ENCODE measurements around the gene WWP2. TPM values are rescaled to one million over a fixed set of nuclear protein-coding genes. Genes with fewer than 3 reads are reported as not detected.
A peak's percentile ranks its signal among the peaks of the same experiment; 100 is the strongest.
"Not testable (repeated sequence)": the region's sequence is repeated elsewhere in the genome, so short reads cannot be mapped to it uniquely, and the experiment has no call there.

Gene WWP2
- total RNA-seq, 1 donor from 2014 or later = 25.4 TPM

DNA sequence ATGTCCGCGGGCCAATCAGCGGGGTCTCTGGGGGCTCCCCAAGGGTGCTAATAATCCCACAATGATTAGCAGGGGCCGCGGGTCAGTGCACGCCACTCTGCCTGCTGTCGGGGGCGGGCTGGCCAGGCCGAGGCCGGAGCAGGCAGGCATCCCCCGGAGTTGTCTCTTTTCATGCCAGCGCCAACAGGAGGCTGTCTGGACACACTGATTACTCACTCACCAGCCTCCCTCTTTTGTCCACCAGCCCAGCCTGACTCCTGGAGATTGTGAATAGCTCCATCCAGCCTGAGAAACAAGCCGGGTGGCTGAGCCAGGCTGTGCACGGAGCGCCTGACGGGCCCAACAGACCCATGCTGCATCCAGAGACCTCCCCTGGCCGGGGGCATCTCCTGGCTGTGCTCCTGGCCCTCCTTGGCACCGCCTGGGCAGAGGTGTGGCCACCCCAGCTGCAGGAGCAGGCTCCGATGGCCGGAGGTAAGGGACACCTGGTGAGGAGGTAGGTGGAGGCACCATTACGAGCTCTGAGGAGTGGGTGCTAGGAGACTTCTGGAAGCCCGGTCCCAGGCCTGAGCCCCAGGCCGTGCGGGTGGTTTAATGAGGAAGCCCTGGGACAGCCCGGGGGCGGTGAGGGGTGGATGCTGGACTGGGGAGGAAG is 189.0 kb downstream of the WWP2 start, which contains the start of gene CLEC18A:
Gene CLEC18A (plus strand): TSS at position 318 of the 655 bp plus-strand sequence. CDS start 33 bp downstream, at position 351.
- not testable (repeated sequence) for DNase-seq

DNA sequence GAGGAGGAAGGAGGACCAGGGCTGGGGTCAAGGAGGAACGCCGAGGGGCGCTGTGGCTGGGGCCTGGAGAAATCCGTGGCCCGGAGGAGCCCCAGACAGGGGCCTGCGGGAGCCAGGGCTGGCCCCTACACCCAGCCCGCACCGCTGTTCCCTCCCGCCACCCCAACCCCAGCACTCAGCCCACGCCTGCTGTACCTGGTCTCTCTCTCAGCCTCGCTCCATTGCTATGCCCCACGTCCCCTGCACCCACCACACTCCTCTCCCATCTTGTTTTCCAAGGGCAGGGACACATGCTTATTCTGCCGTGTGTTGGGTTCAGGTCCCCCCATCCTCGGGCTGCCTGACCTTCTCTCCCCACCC is 189.5 kb downstream of the WWP2 start:
- not testable (repeated sequence) for DNase-seq

DNA sequence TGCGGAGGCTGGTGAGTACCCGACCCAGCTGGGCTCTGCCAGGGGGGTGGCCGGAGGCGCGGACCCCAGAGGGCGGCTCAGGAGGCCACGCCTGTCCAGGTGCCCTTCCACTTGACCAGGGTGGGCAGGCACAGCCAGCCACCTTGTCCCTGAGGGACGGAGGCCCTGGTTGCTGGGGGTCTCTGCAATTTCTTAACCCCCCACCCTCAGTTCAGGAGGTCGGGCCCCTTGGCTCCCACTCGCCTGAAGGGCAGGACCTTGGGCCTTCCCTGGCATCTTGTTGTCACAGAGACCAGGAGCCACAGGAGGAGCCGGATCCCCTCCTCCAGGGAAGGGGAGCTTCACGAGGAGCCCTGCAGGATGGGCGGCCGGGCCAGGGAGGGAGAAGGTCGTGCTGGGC is 190.0 kb downstream of the WWP2 start:
- not testable (repeated sequence) for DNase-seq

DNA sequence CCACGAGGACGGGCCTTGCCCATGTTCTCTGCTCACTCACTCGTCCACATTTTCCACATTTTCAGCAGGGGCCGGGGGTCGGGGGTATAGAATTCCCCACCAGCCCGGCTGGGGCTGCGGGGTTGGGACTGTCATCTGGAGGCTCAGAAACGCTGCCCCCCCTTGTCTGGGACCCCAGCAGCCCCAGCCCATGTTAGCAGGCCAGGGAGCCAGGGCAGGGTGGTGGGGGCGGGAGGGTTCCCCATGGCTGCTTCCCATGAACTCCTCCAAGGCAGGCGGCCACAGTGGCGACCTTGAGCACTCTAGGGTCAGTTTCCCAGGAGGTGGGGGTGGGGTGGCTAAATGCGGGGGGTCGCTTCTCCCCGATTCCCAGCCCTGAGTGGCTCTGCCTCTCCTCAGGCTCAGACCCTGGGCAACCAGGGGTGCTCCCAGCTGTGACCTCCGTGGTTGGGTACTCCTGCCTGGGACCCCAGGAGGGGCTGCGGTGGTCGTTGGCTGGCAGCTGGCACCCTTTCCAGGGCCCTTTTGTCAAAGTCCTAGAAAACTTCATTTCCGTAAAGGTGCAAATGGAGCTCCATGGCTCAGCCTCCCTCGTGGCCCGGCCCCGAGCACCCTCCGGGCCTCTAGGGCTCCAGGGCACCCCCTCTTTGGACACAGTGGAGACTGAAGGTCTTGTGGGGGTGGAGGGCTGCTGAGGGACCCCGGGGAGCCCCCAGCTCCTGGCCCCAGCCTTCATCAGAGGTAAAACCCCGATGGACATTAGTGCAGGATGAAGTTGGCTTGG is 190.6 kb downstream of the WWP2 start:
- DNase-seq = not testable (repeated sequence)

DNA sequence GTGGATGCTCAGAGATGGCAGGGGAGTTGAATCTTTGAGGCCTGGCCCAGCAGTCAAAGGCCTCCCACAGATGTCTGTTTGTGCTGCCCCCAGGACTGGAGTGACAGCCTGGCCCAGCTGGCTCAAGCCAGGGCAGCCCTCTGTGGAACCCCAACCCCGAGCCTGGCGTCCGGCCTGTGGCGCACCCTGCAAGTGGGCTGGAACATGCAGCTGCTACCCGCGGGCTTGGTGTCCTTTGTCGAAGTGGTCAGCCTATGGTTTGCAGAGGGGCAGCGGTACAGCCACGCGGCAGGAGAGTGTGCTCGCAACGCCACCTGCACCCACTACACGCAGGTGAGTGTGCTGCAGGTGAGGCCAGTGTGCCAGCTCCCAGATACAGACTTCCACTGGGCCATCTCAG is 192.1 kb downstream of the WWP2 start:
- DNase-seq = not testable (repeated sequence)

DNA sequence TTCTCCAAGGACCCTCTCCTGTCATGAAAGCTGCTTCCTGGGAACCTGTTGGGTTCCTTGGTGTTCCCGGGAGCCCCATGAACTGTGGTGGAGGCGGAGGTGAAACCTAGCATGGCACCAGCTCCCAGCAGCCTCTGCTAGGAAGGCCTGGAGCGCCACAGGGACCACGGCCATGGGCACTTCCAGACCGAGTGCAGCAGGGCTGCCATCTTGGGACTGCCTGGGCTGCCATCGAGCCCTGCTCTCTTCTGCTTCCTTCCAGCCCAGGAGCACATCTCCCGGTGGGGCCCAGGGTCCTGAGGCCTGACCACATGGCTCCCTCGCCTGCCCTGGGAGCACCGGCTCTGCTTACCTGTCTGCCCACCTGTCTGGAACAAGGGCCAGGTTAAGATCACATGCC is 201.2 kb downstream of the WWP2 start:
- DNase-seq = not testable (repeated sequence)

DNA sequence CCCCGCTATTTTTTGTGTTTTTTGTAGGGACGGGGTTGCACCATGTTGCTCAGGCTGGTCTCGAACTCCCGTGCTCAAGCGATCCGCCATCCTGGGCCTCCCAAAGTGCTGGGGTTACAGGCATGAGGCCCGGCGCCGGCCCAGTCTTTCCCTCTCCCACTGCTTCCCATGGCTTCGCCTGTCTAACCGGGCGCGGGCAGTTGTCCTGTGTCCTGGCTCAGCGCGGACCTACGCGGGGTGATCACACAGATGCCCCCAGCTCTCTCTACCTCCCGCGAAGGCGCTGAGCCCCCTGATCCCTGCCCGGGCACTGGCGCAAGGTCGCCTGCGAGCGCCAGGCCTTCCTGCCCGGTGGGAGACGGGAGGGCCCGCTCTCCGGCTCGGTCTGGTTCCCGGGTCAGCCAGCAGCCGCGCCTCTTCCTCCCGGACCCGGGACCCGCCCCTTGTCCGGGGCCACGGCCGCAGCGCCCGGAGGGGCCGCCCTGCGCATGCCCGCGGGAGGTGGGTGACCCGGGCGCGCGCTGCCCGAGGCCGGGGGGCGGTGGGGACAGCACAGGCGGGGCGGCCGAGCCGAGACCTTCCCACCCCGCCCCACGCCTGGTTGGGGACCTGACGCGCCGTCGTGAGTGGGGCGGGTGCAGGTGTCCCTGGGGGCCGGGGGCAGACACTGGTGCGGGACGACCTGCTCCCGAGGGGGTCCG is 203.0 kb downstream of the WWP2 start:
- peak; percentile 62 for DNase-seq

DNA sequence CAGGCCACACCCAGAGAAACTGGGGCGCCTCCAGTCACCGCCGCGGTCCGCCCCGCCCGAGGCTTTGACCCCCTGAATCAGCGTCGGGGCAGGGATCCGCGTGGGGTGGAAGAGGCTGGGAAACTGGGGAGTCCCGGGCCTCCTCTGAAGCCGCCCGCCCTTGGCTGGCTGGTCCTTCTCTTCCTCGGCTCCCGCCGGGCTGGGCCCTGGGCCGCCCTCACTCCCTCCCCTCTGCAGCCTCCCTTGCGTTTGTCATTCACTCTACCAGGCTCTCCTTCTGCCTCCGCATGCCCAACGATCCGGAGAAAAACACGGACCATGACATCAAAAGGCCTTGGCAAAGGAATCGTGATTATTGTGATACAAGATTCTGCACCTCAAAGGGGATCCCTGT is 203.5 kb downstream of the WWP2 start:
- not testable (repeated sequence) for DNase-seq

DNA sequence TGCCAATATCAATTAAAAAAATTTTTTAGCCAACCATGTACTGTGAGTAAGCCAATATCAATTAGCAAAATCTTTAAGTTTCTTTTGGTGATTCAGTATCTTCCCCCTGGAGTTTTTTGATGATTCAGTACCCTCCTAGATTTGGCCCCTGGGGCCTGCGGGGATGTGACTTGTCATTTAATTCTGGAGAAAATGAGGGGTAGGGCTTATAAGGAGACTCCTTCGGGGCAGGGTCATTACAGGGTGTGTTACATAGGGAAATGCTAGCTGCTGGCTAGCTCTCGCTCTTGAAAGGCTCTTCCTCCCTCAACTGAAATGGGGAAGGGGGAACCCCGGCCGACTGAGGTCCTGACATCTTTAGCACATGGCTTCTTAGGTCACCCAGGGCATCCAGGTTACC is 205.6 kb downstream of the WWP2 start:
- DNase-seq = not testable (repeated sequence)

DNA sequence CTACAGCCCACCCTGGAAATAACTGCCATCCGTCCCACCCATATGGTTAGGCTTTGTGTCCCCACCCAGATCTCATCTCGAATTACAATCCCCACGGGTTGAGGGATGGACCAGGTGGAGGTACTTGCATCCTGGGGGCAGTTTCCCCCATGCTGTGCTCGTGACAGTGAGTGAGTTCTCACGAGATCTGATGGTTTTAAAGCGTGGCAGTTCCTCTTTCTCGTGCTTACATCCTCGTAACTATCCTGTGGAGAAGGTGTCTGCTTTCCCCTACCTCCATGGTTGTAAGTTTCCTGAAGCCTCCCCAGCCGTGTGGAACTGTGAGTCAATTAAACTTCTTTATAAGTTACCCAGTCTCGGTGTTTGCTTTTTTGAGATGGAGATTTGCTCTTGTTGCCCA is 206.0 kb downstream of the WWP2 start:
- not testable (repeated sequence) for DNase-seq

DNA sequence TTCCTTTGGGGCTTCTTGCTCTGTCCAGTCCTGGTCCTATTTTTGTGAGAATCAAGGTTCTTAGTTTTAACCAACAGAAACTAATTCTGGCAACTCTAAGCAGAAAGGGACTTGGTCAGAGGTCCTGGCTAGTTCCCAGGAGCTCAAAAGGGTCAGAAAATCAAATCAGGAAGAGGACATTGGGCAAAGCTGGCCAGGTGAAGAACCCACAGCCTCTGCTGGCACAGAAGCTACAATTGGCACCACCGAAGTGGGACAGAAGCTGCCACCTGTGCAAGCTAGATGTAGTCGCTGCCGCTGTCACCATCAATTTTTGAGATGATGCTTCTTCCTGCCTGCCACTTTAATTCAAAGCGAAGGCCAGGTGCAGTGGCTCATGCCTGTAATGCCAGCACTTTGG is 207.5 kb downstream of the WWP2 start:
- not testable (repeated sequence) for DNase-seq

DNA sequence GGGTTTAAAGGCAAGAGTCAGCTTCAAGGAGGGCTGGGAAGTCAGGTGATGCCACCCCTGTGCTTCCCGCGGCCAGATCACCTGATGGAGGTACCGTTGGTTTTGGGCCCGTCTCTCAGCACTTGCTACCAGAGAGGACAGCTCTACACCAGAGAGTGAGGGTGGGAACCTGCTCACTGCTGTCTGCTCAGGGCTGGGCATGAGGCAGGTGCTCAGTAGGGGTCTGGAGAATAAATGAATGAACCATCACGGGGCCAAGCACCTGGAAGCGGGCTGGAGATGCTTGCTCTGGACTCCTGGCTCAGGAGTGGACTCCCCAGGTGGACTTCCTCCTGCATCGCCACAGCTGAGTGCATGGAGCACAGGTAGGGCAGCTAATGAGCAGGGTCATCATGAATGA is 210.0 kb downstream of the WWP2 start:
- not testable (repeated sequence) for DNase-seq

DNA sequence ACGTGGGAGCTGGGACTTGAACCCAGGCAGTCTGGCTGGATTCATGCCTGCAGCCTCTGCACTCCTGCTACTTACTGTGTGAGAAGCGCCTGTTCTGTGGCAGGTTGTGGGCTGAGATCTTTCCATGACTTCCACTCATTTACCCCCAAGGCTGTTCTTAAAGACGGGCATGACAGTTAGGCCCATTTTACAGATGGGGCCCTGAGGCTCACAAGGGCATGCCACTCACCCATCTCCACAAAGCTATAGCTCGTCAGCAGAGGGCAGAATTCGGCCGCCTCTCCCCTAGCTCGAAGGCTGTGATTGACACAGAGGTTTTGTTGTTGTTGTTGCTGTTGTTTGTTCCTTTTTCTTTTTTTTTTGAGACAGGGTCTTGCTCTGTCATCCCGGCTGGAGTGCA is 210.8 kb downstream of the WWP2 start:
- not testable (repeated sequence) for DNase-seq

DNA sequence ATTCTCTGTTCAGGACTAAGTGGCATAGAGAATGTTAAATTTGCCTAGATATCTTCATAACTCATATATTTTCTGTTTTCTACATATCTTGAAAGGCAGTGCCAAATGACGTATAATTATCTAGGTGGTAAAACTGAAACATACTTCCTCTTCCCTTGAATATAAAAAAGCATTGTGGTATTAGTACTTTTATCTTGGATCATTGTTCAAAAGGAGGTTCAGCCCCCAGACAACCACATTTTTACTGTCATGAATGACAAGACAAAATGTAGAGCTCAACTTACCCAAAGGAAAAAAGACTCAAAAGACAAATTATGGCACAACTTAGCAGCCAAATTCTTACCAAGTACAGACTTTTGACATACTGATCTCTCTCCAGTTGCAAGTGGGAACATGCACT is 223.1 kb downstream of the WWP2 start:
- DNase-seq = not testable (repeated sequence)

Other genes with a start within 250 kb of the WWP2 start
- gene NFAT5, start 196.4 kb upstream of the WWP2 start, total RNA-seq = 30.5 and 46.1 TPM in 2 replicates
- 427 and 456 TPM in 2 replicates for gene NQO1, start 35.8 kb upstream of the WWP2 start, total RNA-seq
- gene NOB1, start 7.4 kb upstream of the WWP2 start, total RNA-seq = 19.4 and 22.7 TPM in 2 replicates
- gene CLEC18A, start 189.0 kb downstream of the WWP2 start, total RNA-seq = 0.14 and 0.68 TPM in 2 replicates